Fibroblast of upper back skin (primary cell): ENCODE measurements around the gene CCDC169.
"Not testable (repeated sequence)": the region's sequence is repeated elsewhere in the genome, so short reads cannot be mapped to it uniquely, and the experiment has no call there.

Experiments used
- DNase-seq: peaks from one replicate; pipeline ENCODE4 v3.0.0-alpha.2; 2013

The CCDC169 gene

GRCh38 chr13:36313047-36313969, 15.7 kb upstream of the CCDC169 start:
- DNase-seq = no peak

GRCh38 chr13:36310417-36311108, 12.9 kb upstream of the CCDC169 start:
- no peak for DNase-seq

- no peak for DNase-seq
These were observed 4.7 kb upstream of the CCDC169 start for GRCh38 chr13:36302289-36302688.

- not testable (repeated sequence) for DNase-seq
These were observed 1.9 kb upstream of the CCDC169 start for GRCh38 chr13:36299469-36299868.

GRCh38 chr13:36298535-36299068, 988 bp upstream of the CCDC169 start:
- DNase-seq = no peak

- no peak for DNase-seq
These were observed 3.5 kb downstream of the CCDC169 start for GRCh38 chr13:36294096-36294495.

GRCh38 chr13:36293497-36293896, 4.1 kb downstream of the CCDC169 start:
- DNase-seq = no peak

- no peak for DNase-seq
These were observed 8.7 kb downstream of the CCDC169 start for GRCh38 chr13:36288794-36289391.

- DNase-seq = no peak
These were observed 11.6 kb downstream of the CCDC169 start for GRCh38 chr13:36286006-36286405.

- peak; percentile 53 for DNase-seq
These were observed 14.7 kb downstream of the CCDC169 start for GRCh38 chr13:36282821-36283432.

- DNase-seq = peak; percentile 76
These were observed 22.2 kb downstream of the CCDC169 start for GRCh38 chr13:36275190-36276002.

GRCh38 chr13:36273431-36273830, 24.2 kb downstream of the CCDC169 start:
- no peak for DNase-seq

- no peak for DNase-seq
These were observed 35.6 kb downstream of the CCDC169 start for GRCh38 chr13:36261976-36262375.

- no peak for DNase-seq
These were observed 36.6 kb downstream of the CCDC169 start for GRCh38 chr13:36261011-36261410.

GRCh38 chr13:36259361-36260137, 38.1 kb downstream of the CCDC169 start:
- DNase-seq = no peak

GRCh38 chr13:36258831-36259230, 38.8 kb downstream of the CCDC169 start:
- DNase-seq = no peak

GRCh38 chr13:36251526-36251925, 46.1 kb downstream of the CCDC169 start:
- DNase-seq = peak; percentile 2

GRCh38 chr13:36251017-36251416, 46.6 kb downstream of the CCDC169 start:
- no peak for DNase-seq

- no peak for DNase-seq
These were observed 48.9 kb downstream of the CCDC169 start for GRCh38 chr13:36248700-36249099.

GRCh38 chr13:36244990-36245389, 52.6 kb downstream of the CCDC169 start:
- no peak for DNase-seq

- DNase-seq = no peak
These were observed 53.5 kb downstream of the CCDC169 start for GRCh38 chr13:36244073-36244472.
